Measurements from ENCODE around the gene MOV10L1.
"Not testable (repeated sequence)": the region's sequence is repeated elsewhere in the genome, so short reads cannot be mapped to it uniquely, and the experiment has no call there.

Gene MOV10L1

DNA sequence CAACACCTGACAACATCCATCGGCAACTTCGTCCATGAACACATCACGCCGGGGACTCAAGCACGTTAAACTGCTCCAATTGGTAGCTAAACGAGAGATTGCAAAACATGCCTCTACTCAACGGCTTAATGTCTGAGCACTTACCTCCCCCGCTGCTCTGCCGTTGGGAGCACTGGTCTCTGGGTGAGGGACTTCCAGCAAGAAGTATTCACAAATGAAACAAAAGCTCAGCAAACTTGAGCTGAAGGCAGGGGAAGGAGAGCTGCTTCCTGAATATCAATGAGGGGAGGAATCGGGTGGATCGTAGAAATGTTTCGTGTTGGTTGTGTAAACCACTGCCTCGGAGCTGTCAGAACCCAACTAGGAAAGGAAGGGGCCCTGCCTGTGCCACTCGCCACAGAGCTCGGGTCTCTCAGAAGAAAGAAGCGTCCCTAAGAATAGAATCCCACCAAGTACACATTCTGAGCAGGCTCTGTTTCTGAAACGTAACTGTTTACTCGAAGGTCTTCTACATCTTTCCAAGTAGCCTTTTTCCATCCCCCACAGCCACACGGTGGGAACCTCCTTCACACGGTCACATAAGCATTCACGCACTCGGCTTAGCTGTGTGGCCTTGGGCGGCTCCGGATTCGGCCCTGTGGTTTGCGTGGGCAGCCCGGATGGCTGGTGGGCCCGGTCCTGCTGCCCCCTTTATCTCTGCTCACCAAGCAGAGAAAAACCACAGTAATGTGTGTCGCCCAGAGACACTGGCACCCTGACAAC, 4.4 kb upstream of the MOV10L1 start, which contains the start of gene MLC1:
MLC1 (minus strand) TSS at position 216 of the 762 bp plus-strand sequence. CDS start 524 bp downstream, outside the sequence.
- no peaks in the 10 kb centered on the region for H3K79me2 ChIP-seq
- no peaks in the 10 kb centered on the region for H3K9me3 ChIP-seq (ENCODE audit: control insufficient read depth, low read length)
- no peaks in the 10 kb centered on the region for H3K27me3 ChIP-seq (ENCODE audit: control insufficient read depth, insufficient read depth, low read length)
- no peaks in the 10 kb centered on the region for H3K36me3 ChIP-seq (ENCODE audit: control insufficient read depth, insufficient read depth, low read length)
- H2AFZ ChIP-seq = no peak within 1 kb of the TSS
- no peak within 1 kb of the TSS for H3K9ac ChIP-seq
- H3K4me2 ChIP-seq (ENCODE audit: low read length) = no peak within 1 kb of the TSS
- no peak within 1 kb of the TSS for H3K27ac ChIP-seq
- no peak within 1 kb of the TSS for H3K4me3 ChIP-seq (ENCODE audit: low read depth, low read length)
- TF ChIP-seq, protein P1, sequence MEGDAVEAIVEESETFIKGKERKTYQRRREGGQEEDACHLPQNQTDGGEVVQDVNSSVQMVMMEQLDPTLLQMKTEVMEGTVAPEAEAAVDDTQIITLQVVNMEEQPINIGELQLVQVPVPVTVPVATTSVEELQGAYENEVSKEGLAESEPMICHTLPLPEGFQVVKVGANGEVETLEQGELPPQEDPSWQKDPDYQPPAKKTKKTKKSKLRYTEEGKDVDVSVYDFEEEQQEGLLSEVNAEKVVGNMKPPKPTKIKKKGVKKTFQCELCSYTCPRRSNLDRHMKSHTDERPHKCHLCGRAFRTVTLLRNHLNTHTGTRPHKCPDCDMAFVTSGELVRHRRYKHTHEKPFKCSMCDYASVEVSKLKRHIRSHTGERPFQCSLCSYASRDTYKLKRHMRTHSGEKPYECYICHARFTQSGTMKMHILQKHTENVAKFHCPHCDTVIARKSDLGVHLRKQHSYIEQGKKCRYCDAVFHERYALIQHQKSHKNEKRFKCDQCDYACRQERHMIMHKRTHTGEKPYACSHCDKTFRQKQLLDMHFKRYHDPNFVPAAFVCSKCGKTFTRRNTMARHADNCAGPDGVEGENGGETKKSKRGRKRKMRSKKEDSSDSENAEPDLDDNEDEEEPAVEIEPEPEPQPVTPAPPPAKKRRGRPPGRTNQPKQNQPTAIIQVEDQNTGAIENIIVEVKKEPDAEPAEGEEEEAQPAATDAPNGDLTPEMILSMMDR (IDR thresholded peaks at IDR 0.05) = no peak
- no peaks in the 10 kb centered on the region for H3K4me1 ChIP-seq

DNA sequence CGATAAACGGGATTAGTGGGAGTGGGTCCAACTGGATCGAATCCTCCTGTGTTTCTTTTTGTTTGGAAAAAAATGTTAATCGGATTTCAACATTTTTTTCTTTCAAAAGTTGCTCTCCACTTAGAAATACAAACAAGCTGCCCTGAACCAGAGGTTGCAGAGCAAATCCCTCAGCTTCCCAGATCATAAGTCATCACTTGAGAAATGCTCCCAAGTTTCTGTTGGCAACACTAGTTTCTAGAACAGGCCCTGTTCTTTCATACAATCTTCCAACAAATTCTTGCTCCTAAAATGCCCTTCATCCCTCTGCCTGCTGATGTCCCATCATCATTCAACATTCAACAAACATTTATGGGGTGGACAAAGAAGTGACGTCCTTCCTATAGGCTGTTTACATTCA, 3.3 kb upstream of the MOV10L1 start:
- Histone ChIP-seq H3K27me3 (ENCODE audit: control insufficient read depth, insufficient read depth, low read length) (no peaks in the 10 kb centered on the region), H3K9me3 (ENCODE audit: control insufficient read depth, low read length) (no peaks in the 10 kb centered on the region), H3K4me2 (ENCODE audit: low read length) (no peak overlapping the region), H3K79me2 (no peaks in the 10 kb centered on the region), H3K9ac (no peak overlapping the region), H3K4me3 (ENCODE audit: low read depth, low read length) (no peak overlapping the region), H3K36me3 (ENCODE audit: control insufficient read depth, insufficient read depth, low read length) (no peaks in the 10 kb centered on the region), H3K27ac (no peak overlapping the region), H3K4me1 (no peaks in the 10 kb centered on the region), H2AFZ (no peak overlapping the region)
- TF ChIP-seq, protein P1 (IDR thresholded peaks at IDR 0.05) = no peak

DNA sequence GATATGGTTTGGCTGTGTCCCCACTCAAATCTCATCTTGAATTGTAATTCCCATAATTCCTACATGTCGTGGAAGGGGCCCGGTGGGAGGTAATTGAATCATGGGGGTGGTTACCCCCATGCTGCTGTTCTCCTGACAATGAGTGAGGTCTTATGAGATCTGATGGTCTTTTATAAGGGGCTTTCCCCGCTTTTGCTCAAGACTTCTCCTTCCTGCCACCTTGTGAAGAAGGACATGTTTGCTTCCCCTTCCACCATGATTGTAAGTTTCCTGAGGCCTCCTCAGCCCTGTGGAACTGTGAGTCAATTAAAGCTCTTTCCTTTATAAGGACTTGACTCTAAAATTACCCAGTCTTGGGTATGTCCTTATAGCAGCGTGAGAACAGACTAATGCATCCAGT, 2.8 kb upstream of the MOV10L1 start:
- not testable (repeated sequence) for H3K27me3 ChIP-seq (ENCODE audit: control insufficient read depth, insufficient read depth, low read length); H3K36me3 ChIP-seq (ENCODE audit: control insufficient read depth, insufficient read depth, low read length); H3K4me1 ChIP-seq; H3K27ac ChIP-seq; H3K4me2 ChIP-seq (ENCODE audit: low read length); H3K9me3 ChIP-seq (ENCODE audit: control insufficient read depth, low read length); H3K79me2 ChIP-seq; H2AFZ ChIP-seq; H3K9ac ChIP-seq; H3K4me3 ChIP-seq (ENCODE audit: low read depth, low read length)

DNA sequence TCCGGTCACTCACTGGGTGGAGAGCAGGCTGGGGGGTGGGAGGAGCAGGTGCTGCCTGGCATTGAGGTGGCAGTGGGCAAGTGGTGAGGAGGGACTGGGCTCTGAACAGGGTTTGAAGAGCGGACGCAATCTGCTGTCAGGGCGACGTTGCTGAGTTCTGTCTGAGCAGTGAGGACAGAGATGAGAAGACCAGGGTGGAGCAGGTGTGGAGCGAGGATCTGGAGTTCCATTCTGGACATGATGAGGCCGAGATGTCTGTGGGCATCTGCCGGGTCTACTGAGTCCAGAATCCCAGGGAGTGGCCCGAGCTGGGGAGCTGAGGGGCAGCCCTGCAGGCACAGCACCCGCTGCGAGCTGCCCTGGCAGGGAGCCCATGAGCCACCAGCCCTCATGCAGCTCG, 2.2 kb upstream of the MOV10L1 start:
- H3K36me3 ChIP-seq (ENCODE audit: control insufficient read depth, insufficient read depth, low read length) = no peaks in the 10 kb centered on the region
- TF ChIP-seq, protein P1 (IDR thresholded peaks at IDR 0.05) = no peak
- H3K9me3 ChIP-seq (ENCODE audit: control insufficient read depth, low read length) = no peaks in the 10 kb centered on the region
- H3K27ac ChIP-seq = no peak overlapping the region
- no peak overlapping the region for H3K4me2 ChIP-seq (ENCODE audit: low read length)
- no peak overlapping the region for H3K9ac ChIP-seq
- no peaks in the 10 kb centered on the region for H3K79me2 ChIP-seq
- no peak overlapping the region for H3K4me3 ChIP-seq (ENCODE audit: low read depth, low read length)
- H3K27me3 ChIP-seq (ENCODE audit: control insufficient read depth, insufficient read depth, low read length) = no peaks in the 10 kb centered on the region
- no peak overlapping the region for H2AFZ ChIP-seq
- H3K4me1 ChIP-seq = no peaks in the 10 kb centered on the region

DNA sequence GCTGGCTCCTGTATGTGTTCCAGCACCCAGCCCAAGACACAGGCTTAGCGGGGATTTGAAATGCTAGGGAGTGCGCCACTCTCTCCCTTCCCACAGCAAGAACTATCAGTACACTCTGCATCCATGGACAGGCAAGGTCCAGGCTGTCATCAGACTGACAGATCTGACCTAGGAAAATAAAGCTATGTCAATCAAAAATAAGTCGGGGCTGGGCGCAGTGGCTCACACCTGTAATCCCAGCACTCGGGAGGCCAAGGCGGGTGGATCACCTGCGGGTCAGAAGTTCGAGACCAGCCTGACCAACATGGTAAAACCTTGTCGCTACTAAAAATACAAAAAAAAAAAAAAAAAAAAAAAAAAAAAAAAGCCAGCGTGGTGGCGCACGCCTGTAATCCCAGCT, 1.7 kb upstream of the MOV10L1 start:
- Histone ChIP-seq H3K4me3 (ENCODE audit: low read depth, low read length) (no peak overlapping the region), H3K4me1 (no peaks in the 10 kb centered on the region), H3K79me2 (no peaks in the 10 kb centered on the region), H3K36me3 (ENCODE audit: control insufficient read depth, insufficient read depth, low read length) (no peaks in the 10 kb centered on the region), H3K9me3 (ENCODE audit: control insufficient read depth, low read length) (no peaks in the 10 kb centered on the region), H2AFZ (no peak overlapping the region), H3K4me2 (ENCODE audit: low read length) (no peak overlapping the region), H3K27me3 (ENCODE audit: control insufficient read depth, insufficient read depth, low read length) (no peaks in the 10 kb centered on the region), H3K9ac (no peak overlapping the region), H3K27ac (no peak overlapping the region)
- TF ChIP-seq, protein P1 (IDR thresholded peaks at IDR 0.05) = no peak

Data from parathyroid adenoma (tissue), 2 donors.